ENCODE measurements around the gene PRRX2.

DNA sequence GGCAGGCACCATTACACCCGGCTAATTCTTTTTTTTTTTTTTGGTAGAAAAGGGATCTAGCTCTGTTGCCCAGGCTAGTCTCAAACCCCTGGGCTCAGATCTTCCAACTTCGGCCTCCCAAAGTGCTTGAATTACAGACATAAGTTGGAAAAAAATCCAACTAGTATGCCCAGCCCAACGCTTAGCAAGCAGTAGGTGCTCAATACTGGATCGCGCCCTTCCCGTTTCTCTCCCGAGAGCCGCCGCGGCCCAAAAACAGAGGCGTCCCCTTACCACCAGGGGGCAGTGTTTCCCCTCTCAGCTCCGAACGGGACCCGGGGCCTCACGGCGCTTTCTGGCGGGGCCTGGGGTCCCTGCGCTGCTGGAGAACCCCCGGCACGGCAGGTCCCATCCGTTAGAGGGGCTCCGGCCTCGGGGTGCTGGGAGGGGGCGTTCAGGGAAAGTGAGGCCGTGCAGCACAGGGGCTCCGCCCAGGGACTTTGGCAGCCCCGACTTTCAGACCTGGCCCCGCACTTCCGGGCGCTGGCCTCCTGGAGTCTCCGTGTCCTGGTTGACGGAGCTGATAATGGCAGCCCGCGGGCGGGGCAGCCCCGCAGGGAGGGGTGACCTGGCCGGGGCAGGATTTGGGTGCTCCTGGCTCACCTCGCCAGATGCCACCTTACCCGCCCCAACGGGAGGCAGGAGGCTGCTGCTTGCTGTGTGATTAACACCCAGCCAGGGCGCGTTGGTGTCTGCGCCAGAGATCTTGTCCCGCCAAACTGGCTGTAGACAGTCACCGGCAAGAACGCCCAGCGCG lies 72.2 kb downstream of the PRRX2 start:
- TF ChIP-seq ISL1 (CRISPR knock-in tag; IDR thresholded peaks at IDR 0.05) (no peak), TCF4 (CRISPR knock-in tag; IDR thresholded peaks at IDR 0.05; ENCODE audit: borderline replicate concordance) (no peak), RARB (CRISPR knock-in tag; IDR thresholded peaks at IDR 0.05) (no peak), SNAI2 (CRISPR knock-in tag; IDR thresholded peaks at IDR 0.05) (no peak), TOX (CRISPR knock-in tag; IDR thresholded peaks at IDR 0.05; ENCODE audit: borderline replicate concordance) (no peak), ZNF8 (CRISPR knock-in tag; IDR thresholded peaks at IDR 0.05) (no peak), ZC3H10 (CRISPR knock-in tag; IDR thresholded peaks at IDR 0.05) (no peak), ZNF70 (CRISPR knock-in tag; IDR thresholded peaks at IDR 0.05) (no peak), GLIS3 (CRISPR knock-in tag; IDR thresholded peaks at IDR 0.05) (no peak), ESRRG (CRISPR knock-in tag; IDR thresholded peaks at IDR 0.05) (no peak), PPARA (CRISPR knock-in tag; IDR thresholded peaks at IDR 0.05; ENCODE audit: borderline replicate concordance) (no peak), ZFP30 (CRISPR knock-in tag; IDR thresholded peaks at IDR 0.05) (no peak)
- TF ChIP-seq, protein P1, sequence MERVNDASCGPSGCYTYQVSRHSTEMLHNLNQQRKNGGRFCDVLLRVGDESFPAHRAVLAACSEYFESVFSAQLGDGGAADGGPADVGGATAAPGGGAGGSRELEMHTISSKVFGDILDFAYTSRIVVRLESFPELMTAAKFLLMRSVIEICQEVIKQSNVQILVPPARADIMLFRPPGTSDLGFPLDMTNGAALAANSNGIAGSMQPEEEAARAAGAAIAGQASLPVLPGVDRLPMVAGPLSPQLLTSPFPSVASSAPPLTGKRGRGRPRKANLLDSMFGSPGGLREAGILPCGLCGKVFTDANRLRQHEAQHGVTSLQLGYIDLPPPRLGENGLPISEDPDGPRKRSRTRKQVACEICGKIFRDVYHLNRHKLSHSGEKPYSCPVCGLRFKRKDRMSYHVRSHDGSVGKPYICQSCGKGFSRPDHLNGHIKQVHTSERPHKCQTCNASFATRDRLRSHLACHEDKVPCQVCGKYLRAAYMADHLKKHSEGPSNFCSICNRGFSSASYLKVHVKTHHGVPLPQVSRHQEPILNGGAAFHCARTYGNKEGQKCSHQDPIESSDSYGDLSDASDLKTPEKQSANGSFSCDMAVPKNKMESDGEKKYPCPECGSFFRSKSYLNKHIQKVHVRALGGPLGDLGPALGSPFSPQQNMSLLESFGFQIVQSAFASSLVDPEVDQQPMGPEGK (CRISPR knock-in tag; IDR thresholded peaks at IDR 0.05; ENCODE audit: borderline replicate concordance) = no peak
- TF ChIP-seq, protein P2, sequence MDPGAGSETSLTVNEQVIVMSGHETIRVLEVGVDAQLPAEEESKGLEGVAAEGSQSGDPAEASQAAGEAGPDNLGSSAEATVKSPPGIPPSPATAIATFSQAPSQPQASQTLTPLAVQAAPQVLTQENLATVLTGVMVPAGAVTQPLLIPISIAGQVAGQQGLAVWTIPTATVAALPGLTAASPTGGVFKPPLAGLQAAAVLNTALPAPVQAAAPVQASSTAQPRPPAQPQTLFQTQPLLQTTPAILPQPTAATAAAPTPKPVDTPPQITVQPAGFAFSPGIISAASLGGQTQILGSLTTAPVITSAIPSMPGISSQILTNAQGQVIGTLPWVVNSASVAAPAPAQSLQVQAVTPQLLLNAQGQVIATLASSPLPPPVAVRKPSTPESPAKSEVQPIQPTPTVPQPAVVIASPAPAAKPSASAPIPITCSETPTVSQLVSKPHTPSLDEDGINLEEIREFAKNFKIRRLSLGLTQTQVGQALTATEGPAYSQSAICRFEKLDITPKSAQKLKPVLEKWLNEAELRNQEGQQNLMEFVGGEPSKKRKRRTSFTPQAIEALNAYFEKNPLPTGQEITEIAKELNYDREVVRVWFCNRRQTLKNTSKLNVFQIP (CRISPR knock-in tag; IDR thresholded peaks at IDR 0.05; ENCODE audit: borderline replicate concordance, low read depth) = no peak
